GM23338 (cell line): ENCODE data around the gene TRHDE. TPM values are rescaled to one million over a fixed set of nuclear protein-coding genes. Genes with fewer than 3 reads are reported as not detected.
A peak's percentile ranks its signal among the peaks of the same experiment; 100 is the strongest.

ENCODE experiments used
- ATAC-seq: fragments of 200-7000 bp; cut with Tn5 transposase; 3 replicates; pipeline ENCODE4 v1.9.1; 2020
- DNase-seq: peaks from one replicate; pipeline ENCODE4 v3.0.0-alpha.2; 2015; ENCODE audit warnings: low spot score
- H2AFZ ChIP-seq: fragments of 200-600 bp; sonication (generic); 2 replicates; pipeline ENCODE4 v1.8.0; 2016; ENCODE audit warnings: antibody characterized with exemption, mild to moderate bottlenecking, moderate library complexity
- H3F3A ChIP-seq: fragments of 200-600 bp; sonication (generic); replicated peaks from 2 replicates; pipeline ENCODE4 v1.8.0; 2017; ENCODE audit warnings: antibody characterized with exemption, mixed run types, low read depth
- H3K27ac ChIP-seq: fragments of 200-600 bp; sonication (generic); 2 replicates; pipeline ENCODE4 v1.6.1; 2016; ENCODE audit warnings: low read depth
- H3K27me3 ChIP-seq: fragments of 200-600 bp; sonication (generic); 2 replicates; pipeline ENCODE4 v1.8.0; 2016; ENCODE audit warnings: mild to moderate bottlenecking, mixed run types, moderate library complexity; ENCODE audit not compliant: insufficient read depth
- H3K36me3 ChIP-seq: fragments of 200-600 bp; sonication (generic); 2 replicates; pipeline ENCODE4 v1.8.0; 2016; ENCODE audit warnings: mild to moderate bottlenecking; ENCODE audit not compliant: insufficient read depth
- H3K4me1 ChIP-seq: fragments of 200-600 bp; sonication (generic); 2 replicates; pipeline ENCODE4 v1.8.0; 2016; ENCODE audit warnings: mild to moderate bottlenecking, moderate library complexity; ENCODE audit not compliant: insufficient read depth
- H3K4me2 ChIP-seq: fragments of 200-600 bp; sonication (generic); 2 replicates; pipeline ENCODE4 v1.7.1; 2017; ENCODE audit warnings: mixed run types
- H3K4me3 ChIP-seq: fragments of 200-600 bp; sonication (generic); 2 replicates; pipeline ENCODE4 v1.6.1; 2016; ENCODE audit warnings: mixed run types
- H3K79me2 ChIP-seq: fragments of 200-600 bp; sonication (generic); replicated peaks from 2 replicates; pipeline ENCODE4 v1.8.0; 2017; ENCODE audit warnings: mild to moderate bottlenecking; ENCODE audit not compliant: insufficient read depth
- H3K9me2 ChIP-seq: fragments of 200-600 bp; sonication (generic); 2 replicates; pipeline ENCODE4 v1.8.0; 2017; ENCODE audit not compliant: insufficient read depth
- H4K20me1 ChIP-seq: fragments of 200-600 bp; sonication (generic); replicated peaks from 2 replicates; pipeline ENCODE4 v1.8.0; 2017; ENCODE audit warnings: mild to moderate bottlenecking; ENCODE audit not compliant: insufficient read depth
- H3K27ac Mint-ChIP-seq: 2 replicates; pipeline ENCODE4 v1.8.0; 2020; ENCODE audit warnings: inconsistent platforms, mild to moderate bottlenecking, moderate library complexity, mixed read lengths
- H3K27me3 Mint-ChIP-seq: 3 replicates; pipeline ENCODE4 v1.8.0; 2022; ENCODE audit warnings: low read depth, mild to moderate bottlenecking, moderate library complexity, mixed read lengths, inconsistent platforms; ENCODE audit not compliant: insufficient read depth, poor library complexity
- H3K36me3 Mint-ChIP-seq: 3 replicates; pipeline ENCODE4 v1.8.0; 2021; ENCODE audit warnings: low read depth, mild to moderate bottlenecking, inconsistent platforms, moderate library complexity, mixed read lengths
- H3K4me1 Mint-ChIP-seq: 3 replicates; pipeline ENCODE4 v1.8.0; 2020; ENCODE audit warnings: mild to moderate bottlenecking, inconsistent platforms, mixed read lengths
- H3K4me3 Mint-ChIP-seq: 3 replicates; pipeline ENCODE4 v1.8.0; 2021; ENCODE audit warnings: moderate library complexity, mild to moderate bottlenecking, inconsistent platforms, mixed read lengths
- H3K9me3 Mint-ChIP-seq: 3 replicates; pipeline ENCODE4 v1.8.0; 2020; ENCODE audit warnings: moderate library complexity, mild to moderate bottlenecking, inconsistent platforms, mixed read lengths
- CREB1 ChIP-seq: fragments of 250-450 bp; sonication (Bioruptor Pico); IDR thresholded peaks from 2 replicates; pipeline ENCODE4 v1.5.0; 2020; ENCODE audit warnings: low read depth, mild to moderate bottlenecking, moderate library complexity
- EZH2 ChIP-seq: fragments of 200-600 bp; sonication (generic); IDR thresholded peaks from one replicate; pipeline ENCODE4 v1.8.0; 2017; ENCODE audit warnings: antibody characterized with exemption, mild to moderate bottlenecking, low read depth; ENCODE audit not compliant: unreplicated experiment
- EZH2phosphoT487 ChIP-seq: fragments of 200-600 bp; sonication (generic); IDR thresholded peaks from one replicate; pipeline ENCODE4 v1.8.1; 2018; ENCODE audit warnings: antibody characterized with exemption; ENCODE audit not compliant: unreplicated experiment
- JUNB ChIP-seq: IDR thresholded peaks from one replicate; pipeline ENCODE4 v1.6.1; 2016; ENCODE audit warnings: antibody characterized with exemption; ENCODE audit not compliant: unreplicated experiment
- NANOG ChIP-seq: IDR thresholded peaks from 2 replicates; pipeline ENCODE4 v1.6.1; 2016; ENCODE audit warnings: antibody characterized with exemption, borderline replicate concordance
- POLR2AphosphoS5 ChIP-seq: IDR thresholded peaks from 2 replicates; pipeline ENCODE4 v1.6.1; 2016; ENCODE audit warnings: antibody characterized with exemption, low read depth
- STAT1 ChIP-seq: IDR thresholded peaks from one replicate; pipeline ENCODE4 v1.6.1; 2016; ENCODE audit warnings: antibody characterized with exemption; ENCODE audit not compliant: unreplicated experiment
- ZNF114 ChIP-seq: fragments of 250-450 bp; sonication (Bioruptor Pico); IDR thresholded peaks from 2 replicates; pipeline ENCODE4 v1.5.0; 2020; ENCODE audit warnings: mild to moderate bottlenecking, moderate library complexity
- ZNF331 ChIP-seq: fragments of 250-450 bp; sonication (Bioruptor Pico); IDR thresholded peaks from 2 replicates; pipeline ENCODE4 v1.5.0; 2020; ENCODE audit warnings: low read depth, mild to moderate bottlenecking, moderate library complexity
- polyA plus RNA-seq: library from polyadenylated mRNA; unstranded; fragments of >200 nt; fragmentation: Nextera tagmentation; extraction: Ambion mirVana; gene quantifications from 2 replicates; pipeline ENCODE4 v1.2.1, GENCODE V29; 2016
- total RNA-seq: library from RNA; depleted of rRNA; stranded (reverse); fragments of >200 nt; shearing (Covaris generic); gene quantifications from 2 replicates; pipeline ENCODE4 v1.2.3, GENCODE V29; 2014
- TF ChIP-seq, protein P1 (sequence below): fragments of 250-450 bp; sonication (Bioruptor Pico); IDR thresholded peaks from 2 replicates; pipeline ENCODE4 v1.5.0; 2020; ENCODE audit warnings: mild to moderate bottlenecking, moderate library complexity
- TF ChIP-seq, protein P2 (sequence below): IDR thresholded peaks from one replicate; pipeline ENCODE4 v1.6.1; 2018; ENCODE audit warnings: antibody characterized with exemption; ENCODE audit not compliant: unreplicated experiment
- TF ChIP-seq, protein P3 (sequence below), 2 experiments: fragments of 200-600 bp in 1 of 2; sonication (generic) in 1 of 2; conservative IDR thresholded peaks; 2 replicates each; pipeline versions ENCODE4 v1.5.1 to v1.6.1; 2016 to 2017; ENCODE audit warnings: antibody characterized with exemption in 2 of 2, low read depth in 2 of 2, mild to moderate bottlenecking in 2 of 2, moderate library complexity in 1 of 2
- TF ChIP-seq, protein P4 (sequence below): IDR thresholded peaks from 2 replicates; pipeline ENCODE4 v1.6.1; 2016; ENCODE audit warnings: antibody characterized with exemption

TRHDE gene
- total and polyA plus RNA-seq, 2 experiments from 2014 or later, result 1.3 to 7.7 TPM

DNA sequence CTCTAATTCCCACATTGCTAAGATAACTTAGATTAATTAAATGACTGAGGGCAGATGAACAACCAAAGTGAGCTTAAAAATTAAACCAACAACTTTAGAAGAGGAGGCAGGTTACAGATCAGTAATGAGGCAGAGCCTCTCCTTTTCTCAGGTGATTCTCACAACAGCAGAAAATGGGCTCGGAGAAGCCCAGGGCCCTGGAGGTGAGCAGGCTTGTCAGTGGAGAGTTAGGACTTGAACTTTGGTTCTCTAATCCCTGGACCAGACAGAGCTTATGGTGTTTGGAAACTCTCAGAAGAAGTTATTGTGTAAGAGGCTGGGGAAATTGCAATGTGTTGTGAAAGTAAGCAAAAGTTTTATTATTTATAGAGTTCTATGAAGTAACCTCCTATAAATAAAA lies 2.8 kb downstream of the TRHDE start:
- Mint-ChIP-seq H3K27me3 (peaks cover 34% of the 10 kb centered on the region), H3K27ac (no peak overlapping the region), H3K4me3 (no peak overlapping the region), H3K36me3 (no peaks in the 10 kb centered on the region), H3K4me1 (peaks cover 32% of the 10 kb centered on the region; the same call in 2 of the 3 replicates), H3K9me3 (no peaks in the 10 kb centered on the region; the same call in 2 of the 3 replicates)
- Histone ChIP-seq H3K9me2 (no peaks in the 10 kb centered on the region), H2AFZ (no peak overlapping the region), H3K4me1 (peaks cover 39% of the 10 kb centered on the region), H3K4me3 (peak overlapping the region; percentile 80), H3K27me3 (peaks cover 38% of the 10 kb centered on the region), H3K4me2 (peak overlapping the region; percentile 91), H3K79me2 (peaks cover 43% of the 10 kb centered on the region), H3K27ac (no peak overlapping the region), H3F3A (no peaks in the 10 kb centered on the region), H4K20me1 (no peaks in the 10 kb centered on the region), H3K36me3 (no peaks in the 10 kb centered on the region)
- TF ChIP-seq JUNB, result no peak
- TF ChIP-seq ZNF331 (CRISPR knock-in tag), result no peak
- no peak for TF ChIP-seq NANOG
- TF ChIP-seq EZH2phosphoT487, result no peak
- TF ChIP-seq, protein P1, sequence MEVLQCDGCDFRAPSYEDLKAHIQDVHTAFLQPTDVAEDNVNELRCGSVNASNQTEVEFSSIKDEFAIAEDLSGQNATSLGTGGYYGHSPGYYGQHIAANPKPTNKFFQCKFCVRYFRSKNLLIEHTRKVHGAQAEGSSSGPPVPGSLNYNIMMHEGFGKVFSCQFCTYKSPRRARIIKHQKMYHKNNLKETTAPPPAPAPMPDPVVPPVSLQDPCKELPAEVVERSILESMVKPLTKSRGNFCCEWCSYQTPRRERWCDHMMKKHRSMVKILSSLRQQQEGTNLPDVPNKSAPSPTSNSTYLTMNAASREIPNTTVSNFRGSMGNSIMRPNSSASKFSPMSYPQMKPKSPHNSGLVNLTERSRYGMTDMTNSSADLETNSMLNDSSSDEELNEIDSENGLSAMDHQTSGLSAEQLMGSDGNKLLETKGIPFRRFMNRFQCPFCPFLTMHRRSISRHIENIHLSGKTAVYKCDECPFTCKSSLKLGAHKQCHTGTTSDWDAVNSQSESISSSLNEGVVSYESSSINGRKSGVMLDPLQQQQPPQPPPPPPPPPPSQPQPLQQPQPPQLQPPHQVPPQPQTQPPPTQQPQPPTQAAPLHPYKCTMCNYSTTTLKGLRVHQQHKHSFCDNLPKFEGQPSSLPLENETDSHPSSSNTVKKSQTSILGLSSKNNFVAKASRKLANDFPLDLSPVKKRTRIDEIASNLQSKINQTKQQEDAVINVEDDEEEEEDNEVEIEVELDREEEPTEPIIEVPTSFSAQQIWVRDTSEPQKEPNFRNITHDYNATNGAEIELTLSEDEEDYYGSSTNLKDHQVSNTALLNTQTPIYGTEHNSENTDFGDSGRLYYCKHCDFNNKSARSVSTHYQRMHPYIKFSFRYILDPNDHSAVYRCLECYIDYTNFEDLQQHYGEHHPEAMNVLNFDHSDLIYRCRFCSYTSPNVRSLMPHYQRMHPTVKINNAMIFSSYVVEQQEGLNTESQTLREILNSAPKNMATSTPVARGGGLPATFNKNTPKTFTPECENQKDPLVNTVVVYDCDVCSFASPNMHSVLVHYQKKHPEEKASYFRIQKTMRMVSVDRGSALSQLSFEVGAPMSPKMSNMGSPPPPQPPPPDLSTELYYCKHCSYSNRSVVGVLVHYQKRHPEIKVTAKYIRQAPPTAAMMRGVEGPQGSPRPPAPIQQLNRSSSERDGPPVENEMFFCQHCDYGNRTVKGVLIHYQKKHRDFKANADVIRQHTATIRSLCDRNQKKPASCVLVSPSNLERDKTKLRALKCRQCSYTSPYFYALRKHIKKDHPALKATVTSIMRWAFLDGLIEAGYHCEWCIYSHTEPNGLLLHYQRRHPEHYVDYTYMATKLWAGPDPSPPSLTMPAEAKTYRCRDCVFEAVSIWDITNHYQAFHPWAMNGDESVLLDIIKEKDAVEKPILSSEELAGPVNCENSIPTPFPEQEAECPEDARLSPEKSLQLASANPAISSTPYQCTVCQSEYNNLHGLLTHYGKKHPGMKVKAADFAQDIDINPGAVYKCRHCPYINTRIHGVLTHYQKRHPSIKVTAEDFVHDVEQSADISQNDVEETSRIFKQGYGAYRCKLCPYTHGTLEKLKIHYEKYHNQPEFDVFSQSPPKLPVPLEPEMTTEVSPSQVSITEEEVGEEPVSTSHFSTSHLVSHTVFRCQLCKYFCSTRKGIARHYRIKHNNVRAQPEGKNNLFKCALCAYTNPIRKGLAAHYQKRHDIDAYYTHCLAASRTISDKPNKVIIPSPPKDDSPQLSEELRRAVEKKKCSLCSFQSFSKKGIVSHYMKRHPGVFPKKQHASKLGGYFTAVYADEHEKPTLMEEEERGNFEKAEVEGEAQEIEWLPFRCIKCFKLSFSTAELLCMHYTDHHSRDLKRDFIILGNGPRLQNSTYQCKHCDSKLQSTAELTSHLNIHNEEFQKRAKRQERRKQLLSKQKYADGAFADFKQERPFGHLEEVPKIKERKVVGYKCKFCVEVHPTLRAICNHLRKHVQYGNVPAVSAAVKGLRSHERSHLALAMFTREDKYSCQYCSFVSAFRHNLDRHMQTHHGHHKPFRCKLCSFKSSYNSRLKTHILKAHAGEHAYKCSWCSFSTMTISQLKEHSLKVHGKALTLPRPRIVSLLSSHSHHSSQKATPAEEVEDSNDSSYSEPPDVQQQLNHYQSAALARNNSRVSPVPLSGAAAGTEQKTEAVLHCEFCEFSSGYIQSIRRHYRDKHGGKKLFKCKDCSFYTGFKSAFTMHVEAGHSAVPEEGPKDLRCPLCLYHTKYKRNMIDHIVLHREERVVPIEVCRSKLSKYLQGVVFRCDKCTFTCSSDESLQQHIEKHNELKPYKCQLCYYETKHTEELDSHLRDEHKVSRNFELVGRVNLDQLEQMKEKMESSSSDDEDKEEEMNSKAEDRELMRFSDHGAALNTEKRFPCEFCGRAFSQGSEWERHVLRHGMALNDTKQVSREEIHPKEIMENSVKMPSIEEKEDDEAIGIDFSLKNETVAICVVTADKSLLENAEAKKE (CRISPR knock-in tag), result no peak
- no peak for TF ChIP-seq STAT1
- TF ChIP-seq CREB1 (CRISPR knock-in tag), result no peak
- TF ChIP-seq, protein P2, sequence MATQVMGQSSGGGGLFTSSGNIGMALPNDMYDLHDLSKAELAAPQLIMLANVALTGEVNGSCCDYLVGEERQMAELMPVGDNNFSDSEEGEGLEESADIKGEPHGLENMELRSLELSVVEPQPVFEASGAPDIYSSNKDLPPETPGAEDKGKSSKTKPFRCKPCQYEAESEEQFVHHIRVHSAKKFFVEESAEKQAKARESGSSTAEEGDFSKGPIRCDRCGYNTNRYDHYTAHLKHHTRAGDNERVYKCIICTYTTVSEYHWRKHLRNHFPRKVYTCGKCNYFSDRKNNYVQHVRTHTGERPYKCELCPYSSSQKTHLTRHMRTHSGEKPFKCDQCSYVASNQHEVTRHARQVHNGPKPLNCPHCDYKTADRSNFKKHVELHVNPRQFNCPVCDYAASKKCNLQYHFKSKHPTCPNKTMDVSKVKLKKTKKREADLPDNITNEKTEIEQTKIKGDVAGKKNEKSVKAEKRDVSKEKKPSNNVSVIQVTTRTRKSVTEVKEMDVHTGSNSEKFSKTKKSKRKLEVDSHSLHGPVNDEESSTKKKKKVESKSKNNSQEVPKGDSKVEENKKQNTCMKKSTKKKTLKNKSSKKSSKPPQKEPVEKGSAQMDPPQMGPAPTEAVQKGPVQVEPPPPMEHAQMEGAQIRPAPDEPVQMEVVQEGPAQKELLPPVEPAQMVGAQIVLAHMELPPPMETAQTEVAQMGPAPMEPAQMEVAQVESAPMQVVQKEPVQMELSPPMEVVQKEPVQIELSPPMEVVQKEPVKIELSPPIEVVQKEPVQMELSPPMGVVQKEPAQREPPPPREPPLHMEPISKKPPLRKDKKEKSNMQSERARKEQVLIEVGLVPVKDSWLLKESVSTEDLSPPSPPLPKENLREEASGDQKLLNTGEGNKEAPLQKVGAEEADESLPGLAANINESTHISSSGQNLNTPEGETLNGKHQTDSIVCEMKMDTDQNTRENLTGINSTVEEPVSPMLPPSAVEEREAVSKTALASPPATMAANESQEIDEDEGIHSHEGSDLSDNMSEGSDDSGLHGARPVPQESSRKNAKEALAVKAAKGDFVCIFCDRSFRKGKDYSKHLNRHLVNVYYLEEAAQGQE, result no peak
- TF ChIP-seq EZH2, result no peak
- TF ChIP-seq POLR2AphosphoS5, result no peak
- TF ChIP-seq, protein P3, sequence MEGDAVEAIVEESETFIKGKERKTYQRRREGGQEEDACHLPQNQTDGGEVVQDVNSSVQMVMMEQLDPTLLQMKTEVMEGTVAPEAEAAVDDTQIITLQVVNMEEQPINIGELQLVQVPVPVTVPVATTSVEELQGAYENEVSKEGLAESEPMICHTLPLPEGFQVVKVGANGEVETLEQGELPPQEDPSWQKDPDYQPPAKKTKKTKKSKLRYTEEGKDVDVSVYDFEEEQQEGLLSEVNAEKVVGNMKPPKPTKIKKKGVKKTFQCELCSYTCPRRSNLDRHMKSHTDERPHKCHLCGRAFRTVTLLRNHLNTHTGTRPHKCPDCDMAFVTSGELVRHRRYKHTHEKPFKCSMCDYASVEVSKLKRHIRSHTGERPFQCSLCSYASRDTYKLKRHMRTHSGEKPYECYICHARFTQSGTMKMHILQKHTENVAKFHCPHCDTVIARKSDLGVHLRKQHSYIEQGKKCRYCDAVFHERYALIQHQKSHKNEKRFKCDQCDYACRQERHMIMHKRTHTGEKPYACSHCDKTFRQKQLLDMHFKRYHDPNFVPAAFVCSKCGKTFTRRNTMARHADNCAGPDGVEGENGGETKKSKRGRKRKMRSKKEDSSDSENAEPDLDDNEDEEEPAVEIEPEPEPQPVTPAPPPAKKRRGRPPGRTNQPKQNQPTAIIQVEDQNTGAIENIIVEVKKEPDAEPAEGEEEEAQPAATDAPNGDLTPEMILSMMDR (conservative IDR thresholded peaks at IDR 0.05; ENCODE audit: low read depth in 2 of 2), result no peak
- TF ChIP-seq, protein P4, sequence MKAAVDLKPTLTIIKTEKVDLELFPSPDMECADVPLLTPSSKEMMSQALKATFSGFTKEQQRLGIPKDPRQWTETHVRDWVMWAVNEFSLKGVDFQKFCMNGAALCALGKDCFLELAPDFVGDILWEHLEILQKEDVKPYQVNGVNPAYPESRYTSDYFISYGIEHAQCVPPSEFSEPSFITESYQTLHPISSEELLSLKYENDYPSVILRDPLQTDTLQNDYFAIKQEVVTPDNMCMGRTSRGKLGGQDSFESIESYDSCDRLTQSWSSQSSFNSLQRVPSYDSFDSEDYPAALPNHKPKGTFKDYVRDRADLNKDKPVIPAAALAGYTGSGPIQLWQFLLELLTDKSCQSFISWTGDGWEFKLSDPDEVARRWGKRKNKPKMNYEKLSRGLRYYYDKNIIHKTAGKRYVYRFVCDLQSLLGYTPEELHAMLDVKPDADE, result no peak
- no peak for TF ChIP-seq ZNF114 (CRISPR knock-in tag)
- ATAC-seq, result no peak
- no peak for DNase-seq
